Measurements from ENCODE around the gene OR2H1. TPM values are rescaled to one million over a fixed set of nuclear protein-coding genes. Genes with fewer than 3 reads are reported as not detected.

The OR2H1 gene
- polyA plus RNA-seq, 1 donor (not counting 4 experiments of a cell fraction or from before 2014, with no cell fraction given): not detected

- dilution Hi-C loops (cut with MboI; ENCODE audit: extremely low pct_ligation_motif_present, low sequenced_read_pairs): no loop called here
- FAIRE-seq: no peak
- no peak overlapping the region for H2AFZ ChIP-seq (ENCODE audit: control insufficient read depth, low read length)
Observed at GRCh38 chr6:29461021-29461814, 4.3 kb downstream of the OR2H1 start.

GRCh38 chr6:29462022-29462421, 5.1 kb downstream of the OR2H1 start:
- Histone ChIP-seq H3K9me3 (ENCODE audit: control insufficient read depth, low read depth, low read length) (no peaks in the 10 kb centered on the region), H3K27ac (ENCODE audit: control insufficient read depth, insufficient read depth, low read length) (no peak overlapping the region), H3K9ac (ENCODE audit: control insufficient read depth, extremely low read depth, insufficient read depth, low read length) (no peak overlapping the region), H3K4me3 (ENCODE audit: control insufficient read depth in 2 of 3, extremely low read depth in 1 of 3, insufficient read depth in 2 of 3, low read depth in 1 of 3, low read length in 3 of 3) (no peak overlapping the region), H2AFZ (ENCODE audit: control insufficient read depth, low read length) (no peak overlapping the region), H4K20me1 (ENCODE audit: control insufficient read depth, extremely low read depth, insufficient read depth, low read length) (no peaks in the 10 kb centered on the region), H3K27me3 (ENCODE audit: control insufficient read depth, extremely low read depth, insufficient read depth, low read length) (peaks cover 4% of the 10 kb centered on the region), H3K36me3 (ENCODE audit: control insufficient read depth in 2 of 2, extremely low read depth in 1 of 2, insufficient read depth in 2 of 2, low read length in 2 of 2) (no peaks in the 10 kb centered on the region), H3K4me1 (ENCODE audit: control insufficient read depth, extremely low read depth, insufficient read depth, low read length) (peaks cover 4% of the 10 kb centered on the region), H3K4me2 (ENCODE audit: control insufficient read depth, extremely low read depth, insufficient read depth, low read depth, low read length) (no peak overlapping the region), H3K79me2 (ENCODE audit: control insufficient read depth, insufficient read depth, low read length) (no peaks in the 10 kb centered on the region), H3K9me1 (ENCODE audit: control insufficient read depth, extremely low read depth, insufficient read depth, low read length) (no peaks in the 10 kb centered on the region)
- DNase-seq (ENCODE audit: low read depth, low spot score) (no peak), FAIRE-seq (no peak)
- TF ChIP-seq EZH2 (IDR thresholded peaks at IDR 0.05; ENCODE audit: low read length) (no peak), CTCF (optimal IDR thresholded peaks at IDR 0.05 in 1 of 3, IDR thresholded peaks at IDR 0.05 in 1 of 3, conservative IDR thresholded peaks at IDR 0.05 in 1 of 3; ENCODE audit: extremely low read depth in 1 of 3, insufficient read depth in 2 of 3, low read length in 3 of 3) (no peak)
- dilution Hi-C loops (cut with MboI; ENCODE audit: extremely low pct_ligation_motif_present, low sequenced_read_pairs): no loop called here

More at GRCh38 chr6:29461021-29461814, 4.3 kb downstream of the OR2H1 start:
- no peaks in the 10 kb centered on the region for H4K20me1 ChIP-seq (ENCODE audit: control insufficient read depth, extremely low read depth, insufficient read depth, low read length)
- H3K9ac ChIP-seq (ENCODE audit: control insufficient read depth, extremely low read depth, insufficient read depth, low read length): no peak overlapping the region
- peaks cover 4% of the 10 kb centered on the region for H3K4me1 ChIP-seq (ENCODE audit: control insufficient read depth, extremely low read depth, insufficient read depth, low read length)
- no peaks in the 10 kb centered on the region for H3K79me2 ChIP-seq (ENCODE audit: control insufficient read depth, insufficient read depth, low read length)
- H3K27me3 ChIP-seq (ENCODE audit: control insufficient read depth, extremely low read depth, insufficient read depth, low read length): peaks cover 4% of the 10 kb centered on the region
- H3K9me3 ChIP-seq (ENCODE audit: control insufficient read depth, low read depth, low read length): no peaks in the 10 kb centered on the region
- no peak for DNase-seq (ENCODE audit: low read depth, low spot score)
- H3K4me2 ChIP-seq (ENCODE audit: control insufficient read depth, extremely low read depth, insufficient read depth, low read depth, low read length): no peak overlapping the region
- H3K4me3 ChIP-seq (ENCODE audit: control insufficient read depth in 2 of 3, extremely low read depth in 1 of 3, insufficient read depth in 2 of 3, low read depth in 1 of 3, low read length in 3 of 3): no peak overlapping the region
- H3K9me1 ChIP-seq (ENCODE audit: control insufficient read depth, extremely low read depth, insufficient read depth, low read length): no peaks in the 10 kb centered on the region
- TF ChIP-seq EZH2 (IDR thresholded peaks at IDR 0.05; ENCODE audit: low read length) (no peak), CTCF (optimal IDR thresholded peaks at IDR 0.05 in 1 of 3, IDR thresholded peaks at IDR 0.05 in 1 of 3, conservative IDR thresholded peaks at IDR 0.05 in 1 of 3; ENCODE audit: extremely low read depth in 1 of 3, insufficient read depth in 2 of 3, low read length in 3 of 3) (no peak)
- H3K36me3 ChIP-seq (ENCODE audit: control insufficient read depth in 2 of 2, extremely low read depth in 1 of 2, insufficient read depth in 2 of 2, low read length in 2 of 2): no peaks in the 10 kb centered on the region
- no peak overlapping the region for H3K27ac ChIP-seq (ENCODE audit: control insufficient read depth, insufficient read depth, low read length)

Measured in keratinocyte (primary cell).